ENCODE measurements around the gene STX16.
A peak's percentile ranks its signal among the peaks of the same experiment; 100 is the strongest.

The STX16 gene

DNA sequence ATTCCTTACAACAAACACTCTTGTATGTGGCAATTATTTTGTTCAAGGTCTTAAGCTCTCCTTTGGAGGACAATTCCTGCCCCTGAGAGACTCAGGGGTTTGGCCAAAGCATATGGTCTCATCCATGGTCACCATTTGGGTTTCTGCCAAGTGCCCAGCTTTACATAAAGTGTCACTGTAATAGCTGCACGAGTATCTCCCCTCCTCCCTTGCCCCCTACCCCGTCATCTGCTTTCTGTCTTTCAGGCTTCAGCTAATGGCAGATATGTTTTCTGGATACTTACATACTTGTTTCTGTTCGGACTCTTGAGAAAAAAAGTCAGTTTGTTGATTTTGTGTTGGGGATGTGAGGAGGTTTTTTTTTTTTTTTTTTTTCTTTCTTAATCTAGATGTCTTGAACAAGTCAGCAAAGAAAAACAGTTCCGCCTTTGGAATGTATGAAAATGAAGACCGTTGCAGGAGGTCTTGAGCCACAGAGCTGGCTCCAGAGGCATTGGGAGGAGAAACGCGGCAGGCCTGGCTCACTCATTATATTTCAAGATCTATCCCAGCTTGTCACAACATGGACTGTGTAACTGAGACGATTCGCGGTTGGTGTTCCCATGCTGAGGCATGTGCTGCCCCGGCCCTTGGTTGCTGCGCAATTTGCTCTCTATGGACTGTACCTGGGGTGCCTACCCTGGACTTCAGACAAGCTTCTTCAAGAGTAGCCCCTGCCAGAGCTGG lies 32.6 kb upstream of the STX16 start:
- DNase-seq (ENCODE audit: low spot score) = no peak

DNA sequence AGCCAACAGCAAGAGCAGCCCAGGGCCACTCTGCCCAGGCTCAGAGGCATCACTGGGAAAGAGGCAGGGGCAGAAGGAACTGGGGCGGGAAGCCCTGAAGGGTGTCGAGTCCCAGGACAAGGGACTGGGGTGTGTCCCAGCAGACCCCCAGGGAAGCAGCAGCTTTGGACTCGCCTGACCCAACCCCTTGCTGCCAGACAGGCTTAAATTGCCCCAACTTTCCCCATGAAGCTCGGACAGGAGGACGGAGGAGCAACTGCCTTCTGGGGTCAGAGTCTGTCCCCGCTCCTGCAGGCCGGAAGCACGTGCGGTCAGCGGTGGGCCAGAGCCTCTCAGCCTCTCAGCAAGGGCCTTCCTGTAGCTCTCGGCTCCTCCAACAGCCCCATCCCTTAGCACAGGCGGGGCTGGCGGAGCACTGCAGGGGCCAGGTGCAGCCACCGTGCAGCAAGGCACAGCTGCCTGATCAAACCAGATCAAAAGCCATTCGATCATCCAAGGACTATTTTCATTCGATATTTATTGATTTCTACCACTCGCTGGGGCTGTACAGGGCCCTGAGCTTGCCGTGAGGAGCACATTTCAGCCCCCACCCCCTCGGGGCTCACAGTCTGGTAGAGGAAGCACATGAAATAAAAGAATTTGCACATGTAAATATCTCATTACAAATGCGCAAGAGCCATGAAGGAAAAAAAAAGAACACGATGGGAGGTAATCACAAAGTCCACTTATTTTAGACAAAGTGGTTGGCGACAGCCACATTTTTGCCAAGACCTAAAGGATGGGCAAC lies 31.8 kb upstream of the STX16 start:
- DNase-seq (ENCODE audit: low spot score) = no peak

DNA sequence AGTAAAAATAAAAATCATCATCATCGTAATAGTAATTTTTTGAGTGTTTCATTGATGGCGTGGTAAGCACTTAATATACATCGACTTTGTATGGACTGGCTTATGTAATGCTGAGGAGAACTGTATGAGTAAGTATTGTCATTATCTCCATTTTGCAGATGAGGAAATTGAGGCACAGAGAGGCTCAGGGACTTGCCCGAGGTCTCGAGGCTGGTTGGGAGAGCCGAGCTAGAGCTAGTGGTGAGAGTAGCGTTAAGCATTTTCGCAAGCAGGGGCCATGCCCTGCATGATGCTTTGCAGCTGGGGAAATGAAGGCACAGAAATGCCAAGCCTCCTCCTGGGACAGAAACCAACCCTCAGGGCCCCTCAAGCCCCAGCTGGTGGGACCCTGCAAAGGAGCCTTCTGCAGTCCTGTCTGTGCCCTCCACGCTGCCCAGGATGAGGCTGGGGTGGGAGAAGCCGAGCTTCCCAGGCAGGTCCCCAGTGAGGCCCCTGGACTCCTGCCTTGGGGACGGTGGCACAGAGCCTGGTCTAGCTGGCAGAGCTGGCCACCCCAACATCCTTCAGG lies 31.1 kb upstream of the STX16 start:
- DNase-seq (ENCODE audit: low spot score) = no peak

DNA sequence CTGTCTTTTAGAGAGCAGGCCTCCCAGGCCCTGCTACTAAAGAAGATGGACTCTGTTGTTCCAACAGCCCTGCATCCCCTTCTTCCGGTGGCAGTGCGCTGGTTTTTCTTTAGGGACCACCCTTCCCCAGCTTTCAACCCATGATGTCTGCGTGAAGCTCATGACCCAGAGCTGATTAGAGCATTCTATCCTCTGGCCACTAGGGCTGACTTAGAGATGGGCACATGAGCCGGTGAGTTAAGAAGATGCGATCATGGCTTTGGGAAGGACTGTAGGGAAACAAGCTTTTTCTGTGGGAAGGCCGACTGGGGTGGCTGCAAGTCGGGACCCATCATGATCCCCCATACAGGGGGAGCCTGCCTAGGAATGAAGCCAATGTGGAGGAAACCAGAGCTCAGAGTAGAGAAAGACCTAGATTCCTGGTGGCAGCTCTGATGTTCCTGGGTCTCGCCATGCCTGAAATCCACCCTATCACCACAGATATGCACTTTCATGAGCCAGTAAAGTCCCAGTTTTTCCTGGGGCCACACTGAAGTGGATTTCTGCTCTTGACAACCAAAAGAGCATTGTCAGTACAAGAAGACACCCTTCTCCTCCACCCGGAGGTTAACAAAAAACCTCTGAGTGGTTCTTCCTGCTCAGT lies 29.1 kb upstream of the STX16 start:
- DNase-seq (ENCODE audit: low spot score) = no peak

DNA sequence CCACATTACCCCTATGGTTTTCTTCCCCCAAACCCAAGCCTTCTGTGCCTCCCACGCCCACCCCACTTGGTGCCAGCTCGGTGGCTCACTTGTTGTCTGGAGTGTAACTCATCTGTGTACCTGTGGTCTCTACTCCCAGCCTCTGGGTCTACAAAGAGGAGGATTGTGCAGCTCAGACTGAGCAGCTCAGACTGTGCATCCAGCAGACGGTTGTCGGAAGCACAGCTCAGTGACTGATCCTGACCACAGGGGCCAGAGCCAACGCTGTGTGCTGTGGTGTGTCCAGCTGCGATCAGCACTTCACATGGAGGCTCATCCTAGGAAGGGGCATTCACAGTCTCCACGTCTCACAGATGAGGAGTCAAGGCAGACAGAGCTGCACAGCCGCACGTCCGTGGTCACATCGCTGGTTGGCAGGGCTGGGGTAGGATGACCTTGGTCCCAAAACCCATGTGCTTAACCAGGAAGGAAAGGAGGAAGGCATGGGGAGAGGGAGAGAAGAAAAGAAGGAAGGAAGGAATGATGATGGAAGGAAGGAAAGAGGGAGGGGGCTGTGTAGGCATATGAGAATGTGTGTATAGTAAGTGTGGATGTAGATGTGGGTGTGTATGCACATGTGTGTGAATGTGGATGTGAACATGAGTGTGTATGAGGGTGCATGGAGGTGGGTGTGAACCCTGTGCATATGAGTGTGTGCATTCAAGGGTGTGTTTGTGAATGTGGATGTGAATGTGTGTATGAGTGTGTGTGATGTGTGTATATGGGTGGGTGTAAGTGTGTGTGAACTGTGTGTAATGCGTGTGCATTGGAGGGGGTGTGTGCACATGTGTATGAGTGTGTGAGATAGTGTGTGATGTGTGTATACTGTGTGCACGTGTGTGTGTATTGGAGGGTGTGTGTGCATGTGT lies 28.2 kb upstream of the STX16 start:
- DNase-seq (ENCODE audit: low spot score) = no peak

DNA sequence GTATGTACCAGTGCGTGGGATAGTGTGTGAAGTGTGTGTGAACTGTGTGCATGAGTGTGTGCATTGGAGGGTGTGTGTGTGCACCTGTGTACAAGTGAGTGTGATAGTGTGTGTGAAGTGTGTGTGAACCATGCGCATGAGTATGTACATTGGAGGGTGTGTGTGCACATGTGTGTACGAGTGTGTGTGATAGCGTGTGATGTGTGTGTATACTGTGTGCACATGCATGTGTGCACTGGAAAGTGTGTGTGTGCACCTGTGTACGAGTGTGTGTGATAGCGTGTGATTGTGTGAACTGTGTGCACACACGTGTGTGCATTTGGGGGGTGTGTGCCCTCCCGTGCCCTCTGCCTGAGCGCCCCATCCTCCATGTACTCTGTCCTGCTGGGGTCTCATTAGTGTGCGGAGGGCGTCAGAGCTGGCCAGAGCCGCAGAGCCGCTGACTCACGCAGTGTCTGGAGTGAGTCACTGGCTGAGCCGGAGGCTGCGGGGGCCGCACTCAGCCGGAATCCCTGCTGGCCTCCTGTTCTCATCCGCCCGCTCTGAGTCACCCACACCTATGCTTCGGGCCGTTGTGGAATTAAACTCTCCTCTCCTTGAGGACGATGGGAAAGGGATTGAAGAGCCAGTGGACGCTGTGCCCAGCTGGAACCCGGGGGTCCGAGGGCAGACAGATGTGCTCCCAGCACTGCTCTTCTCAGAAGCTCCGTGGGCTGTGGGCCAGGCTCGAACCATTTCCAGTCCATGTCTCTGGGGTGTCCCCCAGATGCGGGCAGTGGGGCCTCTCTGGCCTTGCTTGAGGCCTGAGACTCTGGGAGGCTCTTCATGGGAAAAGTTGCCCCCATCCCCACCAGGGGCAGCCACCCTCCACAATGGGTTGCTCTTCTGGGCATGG lies 27.3 kb upstream of the STX16 start:
- peak; percentile 75 for DNase-seq (ENCODE audit: low spot score)

DNA sequence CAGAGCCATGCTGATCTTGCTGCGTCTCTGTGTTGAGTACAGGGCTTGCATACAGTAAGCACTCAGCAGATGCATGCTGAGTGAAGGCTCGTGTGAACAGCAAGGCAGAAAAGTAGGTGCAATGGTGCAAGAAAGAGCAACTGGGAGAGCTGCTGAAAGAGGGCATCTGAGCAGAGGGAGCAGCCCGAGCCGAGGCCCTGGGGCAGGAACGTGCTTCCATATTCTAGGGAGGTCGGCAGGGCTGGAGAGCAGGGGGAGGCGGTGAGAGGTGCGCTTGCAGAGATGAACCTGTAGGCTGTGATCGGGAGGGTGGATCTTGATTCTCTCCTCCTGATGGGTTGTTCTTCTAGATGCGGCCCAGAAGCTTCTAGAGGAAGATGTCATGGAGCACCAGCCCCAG lies 26.4 kb upstream of the STX16 start:
- no peak for DNase-seq (ENCODE audit: low spot score)

DNA sequence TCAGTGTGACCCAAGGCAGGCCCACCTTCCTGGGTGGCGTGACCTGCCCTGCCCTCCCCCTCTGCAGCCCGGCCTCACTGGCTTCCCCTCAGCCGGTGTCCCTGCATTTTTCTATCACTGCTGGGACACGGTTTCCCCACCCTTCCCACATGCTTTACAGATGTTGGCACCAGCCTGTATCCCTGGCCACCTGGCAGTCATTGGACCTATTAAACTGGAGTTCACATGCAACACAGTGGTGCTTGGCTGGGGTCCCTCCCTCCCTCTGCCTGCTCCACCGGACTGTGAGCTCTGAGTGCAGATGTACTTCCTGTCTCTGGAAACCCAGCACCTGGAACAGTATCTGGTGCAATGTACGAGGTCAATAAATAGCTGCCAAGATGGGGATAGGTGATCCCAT lies 25.5 kb upstream of the STX16 start:
- DNase-seq (ENCODE audit: low spot score) = no peak

DNA sequence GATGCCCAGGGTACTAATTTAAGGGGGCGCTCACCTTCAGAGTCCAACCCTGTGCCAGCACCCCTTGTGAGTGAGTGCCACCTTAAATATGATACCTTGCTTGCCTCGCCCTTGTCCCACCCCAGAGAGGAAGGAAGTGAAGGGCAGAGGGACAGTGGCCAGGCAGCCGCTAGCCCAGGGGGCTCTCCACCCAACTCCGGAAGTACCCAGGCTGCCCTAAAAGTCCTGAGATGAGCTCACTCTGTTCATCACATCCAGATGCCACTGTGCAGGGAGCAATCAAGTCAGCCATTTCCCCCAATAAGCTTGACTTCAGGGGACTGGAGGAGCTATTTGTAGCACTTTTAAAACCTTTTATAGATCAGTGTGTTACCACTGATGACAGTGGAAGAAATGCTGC lies 25.0 kb upstream of the STX16 start:
- DNase-seq (ENCODE audit: low spot score) = no peak

DNA sequence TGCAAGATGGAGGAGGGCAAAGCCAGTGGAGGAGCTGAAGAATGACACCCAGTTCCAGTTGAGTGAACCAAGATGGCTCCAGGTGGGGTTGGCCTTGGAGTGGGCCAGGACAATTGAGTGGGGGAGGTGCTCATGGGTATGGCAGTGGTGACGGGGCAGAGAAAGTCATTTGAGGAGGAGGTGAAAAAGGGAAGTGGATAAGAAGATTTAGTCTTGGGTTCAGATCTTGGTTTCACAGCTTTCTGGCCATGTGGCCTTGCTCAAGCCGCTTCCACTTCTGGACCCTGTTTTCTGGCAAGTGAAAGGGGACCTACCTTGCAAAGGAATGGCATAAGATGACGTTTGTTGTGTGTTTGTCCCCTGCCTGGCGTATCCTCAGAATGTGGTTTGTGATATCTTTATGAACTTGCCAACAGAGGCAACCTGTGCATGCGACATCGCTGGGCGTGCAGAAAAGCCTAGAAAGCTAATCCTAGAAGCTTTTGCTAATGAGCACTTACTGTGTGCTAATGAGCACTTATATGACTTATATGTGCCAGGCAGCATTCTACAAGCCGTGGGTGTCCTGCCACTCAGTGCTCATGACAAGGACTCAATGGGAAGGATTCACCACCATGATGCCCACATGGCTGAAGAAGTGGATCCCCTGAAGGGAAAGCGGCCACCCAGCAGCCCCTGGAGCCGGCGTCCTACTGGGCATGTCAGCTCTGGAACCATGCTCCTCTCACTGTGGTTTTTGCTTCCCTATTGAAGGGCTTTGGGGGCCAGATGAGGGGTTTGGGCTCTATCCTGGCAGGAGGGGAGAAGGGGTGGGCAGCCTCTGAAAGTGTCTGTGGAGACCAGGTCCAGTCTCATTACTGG lies 23.6 kb upstream of the STX16 start:
- no peak for DNase-seq (ENCODE audit: low spot score)

DNA sequence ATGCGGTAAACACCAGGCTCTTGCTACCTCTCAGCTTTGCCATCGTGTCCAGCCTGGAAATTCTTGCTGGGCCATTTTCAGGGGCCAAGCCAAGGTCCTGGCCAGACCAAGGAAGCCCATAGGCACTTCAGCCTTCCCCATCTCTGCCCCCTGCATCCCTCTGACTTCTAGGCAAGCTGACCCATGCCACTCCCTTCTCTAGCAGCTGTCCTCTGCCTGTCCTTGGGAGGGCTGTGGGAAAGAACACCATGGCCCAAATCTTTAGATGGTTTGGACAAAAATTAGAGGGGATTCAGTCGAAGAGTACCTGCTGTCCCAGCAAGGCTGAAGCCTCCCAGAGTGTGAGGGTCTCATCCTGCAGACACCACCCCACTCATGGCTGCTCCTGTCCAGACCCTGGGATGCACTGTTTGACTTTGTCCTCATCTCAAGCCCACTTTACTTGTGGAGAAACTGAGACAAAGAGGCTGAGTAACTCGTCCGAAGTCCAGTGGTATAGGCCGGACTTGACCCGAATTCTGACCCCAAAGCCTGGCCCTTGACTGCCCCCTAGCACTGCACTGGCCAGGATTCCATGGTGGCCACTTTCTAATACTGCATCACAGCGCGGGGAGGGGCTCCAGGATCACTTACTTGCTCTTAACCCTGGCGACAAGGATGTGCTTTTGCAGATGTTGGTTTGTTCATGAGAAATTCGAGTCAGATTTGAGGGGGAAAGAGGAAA lies 22.4 kb upstream of the STX16 start:
- DNase-seq (ENCODE audit: low spot score) = no peak

DNA sequence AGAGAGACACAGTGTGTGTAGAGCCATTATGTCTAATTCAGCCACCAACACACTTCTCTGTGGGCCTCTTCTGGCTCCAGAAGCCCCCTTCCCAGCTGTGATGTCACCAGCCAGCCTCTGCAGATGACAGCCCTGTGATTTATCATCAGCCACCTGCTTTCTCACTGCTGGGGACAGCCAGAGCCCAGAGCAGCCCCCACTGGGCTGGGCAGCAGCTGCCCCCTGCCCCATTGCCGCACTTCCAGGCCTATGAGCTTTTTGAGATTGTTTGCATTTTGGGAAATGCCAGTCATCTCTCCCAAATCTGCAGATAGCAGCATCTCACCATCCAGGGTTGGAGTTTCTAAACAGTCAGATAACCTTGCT lies 21.9 kb upstream of the STX16 start:
- DNase-seq (ENCODE audit: low spot score) = no peak

DNA sequence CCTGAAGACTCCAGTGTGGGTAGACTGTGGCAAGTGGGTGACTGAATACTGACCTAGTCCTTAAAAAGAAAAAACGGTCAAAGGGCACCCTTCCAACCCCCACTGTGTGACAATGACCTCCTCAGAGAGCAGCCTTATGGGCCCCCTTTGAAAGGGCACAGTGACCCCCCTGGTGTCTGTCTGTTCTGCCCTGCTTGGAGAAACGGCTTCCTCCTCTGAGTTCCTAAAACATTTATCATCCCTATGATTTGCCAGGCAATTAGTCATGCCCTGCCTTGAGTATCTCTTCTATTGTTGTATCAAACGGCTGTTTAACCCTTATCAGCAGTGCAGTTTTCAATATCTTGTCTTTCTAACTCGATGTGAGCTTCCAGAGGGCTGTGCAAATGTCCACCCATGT lies 21.0 kb upstream of the STX16 start:
- DNase-seq (ENCODE audit: low spot score) = no peak

DNA sequence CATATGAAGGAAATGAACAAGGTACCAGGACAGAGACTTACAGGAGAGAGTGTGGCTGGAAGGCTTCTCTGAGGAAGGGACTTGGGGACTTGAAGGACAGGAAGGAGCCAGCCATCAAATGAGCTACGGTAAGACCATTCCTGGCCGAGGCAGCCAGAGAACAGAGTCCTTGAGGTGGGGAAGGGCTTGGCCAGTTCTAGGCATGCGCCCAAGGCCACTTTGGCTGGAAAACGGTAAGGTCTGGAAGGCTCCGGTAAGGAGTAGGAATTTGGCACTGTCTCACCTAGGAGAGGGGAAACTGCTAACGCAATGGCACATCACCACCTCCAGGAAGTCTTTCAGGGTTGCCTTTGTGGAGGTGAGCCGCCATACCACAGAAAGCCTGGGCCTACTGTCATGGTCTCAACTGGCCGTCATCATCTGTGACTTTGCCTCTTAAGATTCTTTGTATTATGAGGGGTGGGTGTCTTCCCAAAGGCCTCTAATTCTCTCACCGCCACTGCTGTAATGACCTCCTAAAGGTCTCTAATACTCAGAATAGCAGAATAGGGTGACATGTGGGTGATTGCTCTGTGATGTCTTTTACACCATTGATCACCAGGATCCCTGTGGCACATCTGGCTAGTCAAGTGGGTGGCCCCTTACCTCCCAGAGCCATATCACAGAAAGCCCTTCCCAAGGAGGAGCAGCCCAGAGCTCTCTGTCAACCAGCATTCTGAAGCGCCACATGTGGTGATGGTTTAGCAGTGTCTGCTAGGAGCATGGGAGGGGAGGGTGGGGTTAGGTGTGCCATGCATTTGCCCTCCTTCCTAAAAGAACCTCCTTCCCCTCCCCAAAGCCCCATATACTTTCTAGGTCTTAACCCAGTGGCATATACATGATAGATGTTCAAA lies 17.7 kb upstream of the STX16 start:
- DNase-seq (ENCODE audit: low spot score) = no peak

DNA sequence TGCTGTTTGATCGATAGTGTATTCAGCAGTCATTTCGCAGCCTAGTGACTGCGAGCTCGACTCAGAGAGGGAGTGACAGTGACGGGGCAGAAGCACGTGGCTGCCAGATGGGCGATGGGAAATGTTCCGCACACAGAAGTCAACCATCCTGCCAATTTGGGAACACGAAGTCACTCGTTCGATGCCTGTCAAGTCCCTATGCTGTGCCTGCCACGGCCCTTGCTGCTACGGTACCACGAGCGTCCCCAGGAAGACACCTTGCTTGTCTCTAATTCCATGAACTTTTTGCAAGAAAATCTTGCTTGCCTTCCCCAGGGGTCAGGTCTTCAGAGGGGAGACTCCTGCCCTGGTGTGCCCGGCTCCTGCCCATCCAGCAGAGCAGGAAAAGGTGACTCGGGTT lies 17.0 kb upstream of the STX16 start:
- no peak for DNase-seq (ENCODE audit: low spot score)

DNA sequence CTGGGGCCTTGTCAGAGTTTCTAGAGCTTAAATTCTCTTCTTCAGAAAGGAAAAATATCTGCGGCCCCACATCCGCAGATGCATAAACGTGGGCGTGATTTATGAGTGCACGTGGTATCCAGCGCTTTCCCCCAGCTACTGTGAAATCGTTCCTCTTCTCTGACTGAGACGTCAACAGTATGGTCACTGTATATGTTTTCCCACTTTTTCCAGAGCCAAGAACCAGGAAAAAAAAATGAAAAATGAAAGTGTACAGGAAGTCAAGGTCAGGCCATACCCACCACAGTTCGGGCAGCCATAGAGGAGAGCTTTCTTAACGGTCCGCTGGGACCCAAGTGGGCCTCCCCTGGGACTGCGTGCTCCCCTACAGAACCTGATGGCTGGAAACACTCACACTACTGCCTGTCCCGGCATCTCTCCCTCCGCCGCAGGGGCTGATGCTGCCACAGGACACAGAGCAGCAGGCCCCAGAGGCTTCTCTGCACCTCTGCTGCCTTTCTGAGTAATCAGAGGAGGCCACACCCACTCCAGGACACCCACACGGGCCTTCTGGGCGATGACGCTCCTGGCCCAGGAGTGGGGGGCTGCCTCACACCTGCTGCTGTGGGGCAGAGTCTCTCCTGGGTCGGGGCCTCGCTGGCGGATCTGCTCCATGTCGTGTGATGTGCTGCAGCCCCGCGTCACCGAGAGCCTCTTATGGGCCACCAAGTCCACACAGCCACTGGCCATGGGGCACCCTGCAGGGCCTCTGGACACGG lies 16.4 kb upstream of the STX16 start:
- no peak for DNase-seq (ENCODE audit: low spot score)

DNA sequence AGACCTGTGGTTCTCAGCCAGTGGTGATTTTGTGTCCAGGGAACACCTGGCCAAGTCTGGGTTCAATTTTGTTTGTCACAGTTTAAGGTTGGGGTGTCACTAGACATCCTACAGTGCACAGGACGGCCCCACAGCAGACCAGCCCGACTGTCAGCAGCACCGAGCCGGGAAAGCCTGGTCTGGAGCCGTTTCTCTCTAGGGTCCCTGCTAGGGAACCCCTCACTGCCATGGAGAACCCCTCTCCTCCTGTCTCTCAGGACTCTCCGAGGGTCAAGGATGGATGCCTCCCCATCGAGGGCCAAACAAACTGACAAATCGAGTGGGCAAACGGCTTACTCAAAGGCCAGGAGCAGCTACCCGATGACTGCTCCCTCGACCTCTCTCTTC lies 15.8 kb upstream of the STX16 start:
- DNase-seq (ENCODE audit: low spot score) = no peak
